Activated B cell treated with CpG ODN at 0.5 μM for 24 hours (primary cell): ENCODE results near the gene DUSP18. TPM values are rescaled to one million over a fixed set of nuclear protein-coding genes. Genes with fewer than 3 reads are reported as not detected.

Source experiments
- ATAC-seq: fragments of 200-7000 bp; cut with Tn5 transposase; one replicate; pipeline ENCODE4 v1.10.0; 2021; ENCODE audit warnings: low read depth, mild to moderate bottlenecking, moderate library complexity
- CTCF ChIA-PET: fragments of 350-600 bp; sonication (Branson Sonifier 250); formaldehyde crosslinking; loops from one replicate; lab custom pipeline; 2021; ENCODE audit warnings: antibody characterized with exemption; lab: Charles Lee
- POLR2A ChIA-PET: fragments of 350-600 bp; sonication (Branson Sonifier 250); formaldehyde crosslinking; loops from one replicate; lab custom pipeline; 2021; ENCODE audit warnings: antibody characterized with exemption; lab: Charles Lee
- DNase-seq: peaks from one replicate; pipeline ENCODE4 v3.0.0; 2022
- H3K27ac Mint-ChIP-seq: one replicate; pipeline ENCODE4 v1.8.0; 2020; ENCODE audit warnings: mixed read lengths
- H3K27me3 Mint-ChIP-seq: one replicate; pipeline ENCODE4 v1.8.0; 2021; ENCODE audit warnings: mixed read lengths
- H3K36me3 Mint-ChIP-seq: one replicate; pipeline ENCODE4 v1.8.0; 2021; ENCODE audit warnings: low read depth, mixed read lengths
- H3K4me1 Mint-ChIP-seq: one replicate; pipeline ENCODE4 v1.8.0; 2021; ENCODE audit warnings: mixed read lengths
- H3K4me3 Mint-ChIP-seq: one replicate; pipeline ENCODE4 v1.8.0; 2020; ENCODE audit warnings: mild to moderate bottlenecking, mixed read lengths
- H3K9me3 Mint-ChIP-seq: one replicate; pipeline ENCODE4 v1.8.0; 2020; ENCODE audit warnings: mixed read lengths
- CTCF ChIP-seq: fragments of 200-600 bp; IDR thresholded peaks from one replicate; pipeline ENCODE4 v1.8.0; 2022; ENCODE audit warnings: antibody characterized with exemption, mild to moderate bottlenecking
- intact Hi-C: fragments of 100-400 bp; cut with micrococcal nuclease; formaldehyde crosslinking; loops from one replicate; pipeline ENCODE4 v1.15.1; 2024
- total RNA-seq: library from RNA; stranded (reverse); gene quantifications from 2 replicates; pipeline ENCODE4 v1.2.3, GENCODE V29; 2022

Gene DUSP18
- total RNA-seq, 1 donor from 2014 or later: 13.5 TPM

- Mint-ChIP-seq H3K27ac (no peak overlapping the region), H3K27me3 (peaks cover 9% of the 10 kb centered on the region), H3K9me3 (no peaks in the 10 kb centered on the region), H3K4me3 (no peak overlapping the region), H3K36me3 (no peaks in the 10 kb centered on the region), H3K4me1 (no peaks in the 10 kb centered on the region)
- ChIA-PET POLR2A (no interaction called here), CTCF (interaction anchor here (0.7 kb wide), 1 partner anchor 40 kb away, joined by 3 read pairs; no protein-coding TSS in a partner anchor)
- ATAC-seq: no peak
- DNase-seq: no peak
- no peak for TF ChIP-seq CTCF
- intact Hi-C loops: no loop called here
Measured at GRCh38 chr22:30704978-30705377, 37.3 kb upstream of the DUSP18 start.

- POLR2A ChIA-PET: interaction anchor here (0.7 kb wide), 1 partner anchor 96 kb away, joined by 4 read pairs; the partner anchor contains the start of gene TCN2
- H3K4me1 Mint-ChIP-seq: no peaks in the 10 kb centered on the region
- no peaks in the 10 kb centered on the region for H3K36me3 Mint-ChIP-seq
- no peak for DNase-seq
- intact Hi-C loops: no loop called here
- peaks cover 9% of the 10 kb centered on the region for H3K27me3 Mint-ChIP-seq
- TF ChIP-seq CTCF: no peak
- H3K4me3 Mint-ChIP-seq: no peak overlapping the region
- H3K9me3 Mint-ChIP-seq: no peaks in the 10 kb centered on the region
- CTCF ChIA-PET: interaction anchor here (0.6 kb wide), 1 partner anchor 217 kb away, joined by 3 read pairs; no protein-coding TSS in a partner anchor
- ATAC-seq: no peak
- no peak overlapping the region for H3K27ac Mint-ChIP-seq
Measured at GRCh38 chr22:30702856-30703255, 35.2 kb upstream of the DUSP18 start.

- H3K9me3 Mint-ChIP-seq: no peaks in the 10 kb centered on the region
- intact Hi-C loops: no loop called here
- no peak for TF ChIP-seq CTCF
- ChIA-PET CTCF (no interaction called here), POLR2A (no interaction called here)
- H3K4me1 Mint-ChIP-seq: no peaks in the 10 kb centered on the region
- no peak overlapping the region for H3K4me3 Mint-ChIP-seq
- no peaks in the 10 kb centered on the region for H3K36me3 Mint-ChIP-seq
- peaks cover 9% of the 10 kb centered on the region for H3K27me3 Mint-ChIP-seq
- no peak for ATAC-seq
- no peak overlapping the region for H3K27ac Mint-ChIP-seq
- DNase-seq: no peak
Measured at GRCh38 chr22:30701872-30702271, 34.2 kb upstream of the DUSP18 start.

- no peaks in the 10 kb centered on the region for H3K36me3 Mint-ChIP-seq
- DNase-seq (no peak), ATAC-seq (no peak)
- ChIA-PET POLR2A (no interaction called here), CTCF (no interaction called here)
- intact Hi-C loops: no loop called here
- H3K27ac Mint-ChIP-seq: no peak overlapping the region
- H3K9me3 Mint-ChIP-seq: no peaks in the 10 kb centered on the region
- no peak overlapping the region for H3K4me3 Mint-ChIP-seq
- no peak for TF ChIP-seq CTCF
- H3K4me1 Mint-ChIP-seq: peaks cover 7% of the 10 kb centered on the region
- H3K27me3 Mint-ChIP-seq: peaks cover 31% of the 10 kb centered on the region
Measured at GRCh38 chr22:30697975-30698374, 30.3 kb upstream of the DUSP18 start.

GRCh38 chr22:30695871-30696655, 28.4 kb upstream of the DUSP18 start:
- Mint-ChIP-seq H3K27ac (no peak overlapping the region), H3K4me3 (peak overlapping the region; percentile 61), H3K4me1 (peaks cover 7% of the 10 kb centered on the region), H3K36me3 (no peaks in the 10 kb centered on the region), H3K27me3 (peaks cover 34% of the 10 kb centered on the region), H3K9me3 (no peaks in the 10 kb centered on the region)
- intact Hi-C loops: no loop called here
- TF ChIP-seq CTCF: no peak
- DNase-seq (no peak), ATAC-seq (no peak)
- ChIA-PET POLR2A (no interaction called here), CTCF (no interaction called here)
